ENCODE results near the gene MAP1LC3B.

DNA sequence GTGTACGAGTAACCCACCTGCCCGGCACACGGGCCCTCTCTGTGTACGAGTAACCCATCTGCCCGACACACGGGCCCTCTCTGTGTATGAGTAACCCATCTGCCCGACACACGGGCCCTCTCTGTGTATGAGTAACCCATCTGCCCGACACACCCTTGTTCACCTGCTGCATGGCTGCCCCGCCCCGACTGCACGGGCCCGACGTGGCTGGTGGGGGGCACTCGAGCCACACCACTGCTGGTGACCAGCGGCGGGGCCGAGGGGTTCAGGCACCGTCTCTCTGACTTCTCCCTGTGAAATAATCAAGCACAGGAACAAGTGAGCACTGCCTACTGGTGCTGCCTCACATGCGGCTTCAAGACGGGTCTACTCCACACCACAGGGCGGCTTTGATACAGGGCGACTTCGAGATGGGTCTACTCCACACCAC, 22.1 kb downstream of the MAP1LC3B start:
- TF ChIP-seq, protein P1, sequence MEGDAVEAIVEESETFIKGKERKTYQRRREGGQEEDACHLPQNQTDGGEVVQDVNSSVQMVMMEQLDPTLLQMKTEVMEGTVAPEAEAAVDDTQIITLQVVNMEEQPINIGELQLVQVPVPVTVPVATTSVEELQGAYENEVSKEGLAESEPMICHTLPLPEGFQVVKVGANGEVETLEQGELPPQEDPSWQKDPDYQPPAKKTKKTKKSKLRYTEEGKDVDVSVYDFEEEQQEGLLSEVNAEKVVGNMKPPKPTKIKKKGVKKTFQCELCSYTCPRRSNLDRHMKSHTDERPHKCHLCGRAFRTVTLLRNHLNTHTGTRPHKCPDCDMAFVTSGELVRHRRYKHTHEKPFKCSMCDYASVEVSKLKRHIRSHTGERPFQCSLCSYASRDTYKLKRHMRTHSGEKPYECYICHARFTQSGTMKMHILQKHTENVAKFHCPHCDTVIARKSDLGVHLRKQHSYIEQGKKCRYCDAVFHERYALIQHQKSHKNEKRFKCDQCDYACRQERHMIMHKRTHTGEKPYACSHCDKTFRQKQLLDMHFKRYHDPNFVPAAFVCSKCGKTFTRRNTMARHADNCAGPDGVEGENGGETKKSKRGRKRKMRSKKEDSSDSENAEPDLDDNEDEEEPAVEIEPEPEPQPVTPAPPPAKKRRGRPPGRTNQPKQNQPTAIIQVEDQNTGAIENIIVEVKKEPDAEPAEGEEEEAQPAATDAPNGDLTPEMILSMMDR (conservative IDR thresholded peaks at IDR 0.05 in 1 of 2, IDR thresholded peaks at IDR 0.05 in 1 of 2; ENCODE audit: extremely low read depth in 1 of 2, insufficient read depth in 1 of 2, low read depth in 1 of 2, low read length in 2 of 2) = no peak
- no peak for TF ChIP-seq EZH2 (IDR thresholded peaks at IDR 0.05; ENCODE audit: borderline replicate concordance, low read length)
